HepG2 (cell line): ENCODE results near the gene ESR1.

Experiments
- BHLHE40 ChIP-seq: IDR thresholded peaks from 2 replicates; pipeline ENCODE4 v1.6.1; 2011; ENCODE audit warnings: low read length, improper control_type of control experiment
- EP300 ChIP-seq, 3 experiments: sonication (generic) in 1 of 3; formaldehyde crosslinking in 1 of 3; IDR thresholded peaks; 2 replicates each; pipeline versions ENCODE4 v1.5.1 to v1.6.1; 2011 to 2020; ENCODE audit warnings: low read depth in 2 of 3, low read length in 2 of 3, borderline replicate concordance in 1 of 3, improper control_type of control experiment in 1 of 3, mild to moderate bottlenecking in 1 of 3, missing genetic modification reagents in 1 of 3, moderate library complexity in 1 of 3
- ESRRA ChIP-seq: sonication (generic); formaldehyde crosslinking; IDR thresholded peaks from 2 replicates; pipeline ENCODE4 v1.5.1; 2020; ENCODE audit warnings: mild to moderate bottlenecking, low read depth, missing genetic modification reagents
- EZH2 ChIP-seq: conservative IDR thresholded peaks from 2 replicates; pipeline ENCODE4 v1.6.1; 2012; ENCODE audit warnings: mild to moderate bottlenecking, low read depth, low read length, moderate library complexity
- MAFF ChIP-seq: IDR thresholded peaks from 2 replicates; pipeline ENCODE4 v1.6.1; 2011; ENCODE audit warnings: low read depth, low read length, improper control_type of control experiment
- MEF2D ChIP-seq: sonication (generic); formaldehyde crosslinking; IDR thresholded peaks from 2 replicates; pipeline ENCODE4 v1.5.1; 2020; ENCODE audit warnings: mild to moderate bottlenecking, missing genetic modification reagents
- NCOA5 ChIP-seq: sonication (generic); formaldehyde crosslinking; IDR thresholded peaks from 2 replicates; pipeline ENCODE4 v1.4.0; 2020; ENCODE audit warnings: missing genetic modification reagents
- POLR2AphosphoS5 ChIP-seq: IDR thresholded peaks from 2 replicates; pipeline ENCODE4 v1.6.1; 2012; ENCODE audit warnings: low read depth, low read length
- ZBTB8A ChIP-seq: sonication (generic); formaldehyde crosslinking; IDR thresholded peaks from 2 replicates; pipeline ENCODE4 v1.4.0; 2020; ENCODE audit warnings: mild to moderate bottlenecking, low read depth, missing genetic modification reagents, borderline replicate concordance
- TF ChIP-seq, protein P1 (sequence below): sonication (generic); formaldehyde crosslinking; IDR thresholded peaks from 2 replicates; pipeline ENCODE4 v1.5.0; 2020; ENCODE audit warnings: mild to moderate bottlenecking, missing genetic modification reagents, moderate library complexity
- TF ChIP-seq, protein P2 (sequence below): sonication (generic); formaldehyde crosslinking; IDR thresholded peaks from 2 replicates; pipeline ENCODE4 v1.4.0; 2020; ENCODE audit warnings: missing genetic modification reagents

GRCh38 chr6:152170702-152171667 is 363.5 kb downstream of the ESR1 start:
- TF ChIP-seq EP300 (IDR thresholded peaks at IDR 0.05; ENCODE audit: low read depth in 2 of 2, low read length in 2 of 2) = peak in 1 of 2 experiments; percentile 76; a peak in 2 of 4 replicates
- peak; percentile 69; the same call in 1 of the 2 replicates for TF ChIP-seq EP300 (CRISPR knock-in tag; IDR thresholded peaks at IDR 0.05; ENCODE audit: borderline replicate concordance)
- TF ChIP-seq NCOA5 (CRISPR knock-in tag) = no peak
- peak; percentile 88 for TF ChIP-seq MAFF
- TF ChIP-seq POLR2AphosphoS5 = peak; percentile 33; the same call in 1 of the 2 replicates
- TF ChIP-seq ESRRA (CRISPR knock-in tag) = peak; percentile 87
- TF ChIP-seq, protein P1, sequence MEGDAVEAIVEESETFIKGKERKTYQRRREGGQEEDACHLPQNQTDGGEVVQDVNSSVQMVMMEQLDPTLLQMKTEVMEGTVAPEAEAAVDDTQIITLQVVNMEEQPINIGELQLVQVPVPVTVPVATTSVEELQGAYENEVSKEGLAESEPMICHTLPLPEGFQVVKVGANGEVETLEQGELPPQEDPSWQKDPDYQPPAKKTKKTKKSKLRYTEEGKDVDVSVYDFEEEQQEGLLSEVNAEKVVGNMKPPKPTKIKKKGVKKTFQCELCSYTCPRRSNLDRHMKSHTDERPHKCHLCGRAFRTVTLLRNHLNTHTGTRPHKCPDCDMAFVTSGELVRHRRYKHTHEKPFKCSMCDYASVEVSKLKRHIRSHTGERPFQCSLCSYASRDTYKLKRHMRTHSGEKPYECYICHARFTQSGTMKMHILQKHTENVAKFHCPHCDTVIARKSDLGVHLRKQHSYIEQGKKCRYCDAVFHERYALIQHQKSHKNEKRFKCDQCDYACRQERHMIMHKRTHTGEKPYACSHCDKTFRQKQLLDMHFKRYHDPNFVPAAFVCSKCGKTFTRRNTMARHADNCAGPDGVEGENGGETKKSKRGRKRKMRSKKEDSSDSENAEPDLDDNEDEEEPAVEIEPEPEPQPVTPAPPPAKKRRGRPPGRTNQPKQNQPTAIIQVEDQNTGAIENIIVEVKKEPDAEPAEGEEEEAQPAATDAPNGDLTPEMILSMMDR (CRISPR knock-in tag) = no peak
- no peak for TF ChIP-seq ZBTB8A (CRISPR knock-in tag)
- TF ChIP-seq BHLHE40 = no peak
- no peak for TF ChIP-seq EZH2
- TF ChIP-seq MEF2D (CRISPR knock-in tag) = no peak
- TF ChIP-seq, protein P2, sequence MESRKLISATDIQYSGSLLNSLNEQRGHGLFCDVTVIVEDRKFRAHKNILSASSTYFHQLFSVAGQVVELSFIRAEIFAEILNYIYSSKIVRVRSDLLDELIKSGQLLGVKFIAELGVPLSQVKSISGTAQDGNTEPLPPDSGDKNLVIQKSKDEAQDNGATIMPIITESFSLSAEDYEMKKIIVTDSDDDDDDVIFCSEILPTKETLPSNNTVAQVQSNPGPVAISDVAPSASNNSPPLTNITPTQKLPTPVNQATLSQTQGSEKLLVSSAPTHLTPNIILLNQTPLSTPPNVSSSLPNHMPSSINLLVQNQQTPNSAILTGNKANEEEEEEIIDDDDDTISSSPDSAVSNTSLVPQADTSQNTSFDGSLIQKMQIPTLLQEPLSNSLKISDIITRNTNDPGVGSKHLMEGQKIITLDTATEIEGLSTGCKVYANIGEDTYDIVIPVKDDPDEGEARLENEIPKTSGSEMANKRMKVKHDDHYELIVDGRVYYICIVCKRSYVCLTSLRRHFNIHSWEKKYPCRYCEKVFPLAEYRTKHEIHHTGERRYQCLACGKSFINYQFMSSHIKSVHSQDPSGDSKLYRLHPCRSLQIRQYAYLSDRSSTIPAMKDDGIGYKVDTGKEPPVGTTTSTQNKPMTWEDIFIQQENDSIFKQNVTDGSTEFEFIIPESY (CRISPR knock-in tag) = peak; percentile 71
